Dermis lymphatic vessel endothelial cell (primary cell): ENCODE results near the gene SRSF11. TPM values are rescaled to one million over a fixed set of nuclear protein-coding genes. Genes with fewer than 3 reads are reported as not detected.

ENCODE experiments used
- total RNA-seq: library from RNA; depleted of rRNA; stranded (reverse); fragments of >200 nt; gene quantifications from 2 replicates; pipeline ENCODE4 v1.2.1, GENCODE V29; 2014

SRSF11 gene, protein sequence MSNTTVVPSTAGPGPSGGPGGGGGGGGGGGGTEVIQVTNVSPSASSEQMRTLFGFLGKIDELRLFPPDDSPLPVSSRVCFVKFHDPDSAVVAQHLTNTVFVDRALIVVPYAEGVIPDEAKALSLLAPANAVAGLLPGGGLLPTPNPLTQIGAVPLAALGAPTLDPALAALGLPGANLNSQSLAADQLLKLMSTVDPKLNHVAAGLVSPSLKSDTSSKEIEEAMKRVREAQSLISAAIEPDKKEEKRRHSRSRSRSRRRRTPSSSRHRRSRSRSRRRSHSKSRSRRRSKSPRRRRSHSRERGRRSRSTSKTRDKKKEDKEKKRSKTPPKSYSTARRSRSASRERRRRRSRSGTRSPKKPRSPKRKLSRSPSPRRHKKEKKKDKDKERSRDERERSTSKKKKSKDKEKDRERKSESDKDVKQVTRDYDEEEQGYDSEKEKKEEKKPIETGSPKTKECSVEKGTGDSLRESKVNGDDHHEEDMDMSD
- total RNA-seq: 98.5 and 116 TPM in 2 replicates

DNA sequence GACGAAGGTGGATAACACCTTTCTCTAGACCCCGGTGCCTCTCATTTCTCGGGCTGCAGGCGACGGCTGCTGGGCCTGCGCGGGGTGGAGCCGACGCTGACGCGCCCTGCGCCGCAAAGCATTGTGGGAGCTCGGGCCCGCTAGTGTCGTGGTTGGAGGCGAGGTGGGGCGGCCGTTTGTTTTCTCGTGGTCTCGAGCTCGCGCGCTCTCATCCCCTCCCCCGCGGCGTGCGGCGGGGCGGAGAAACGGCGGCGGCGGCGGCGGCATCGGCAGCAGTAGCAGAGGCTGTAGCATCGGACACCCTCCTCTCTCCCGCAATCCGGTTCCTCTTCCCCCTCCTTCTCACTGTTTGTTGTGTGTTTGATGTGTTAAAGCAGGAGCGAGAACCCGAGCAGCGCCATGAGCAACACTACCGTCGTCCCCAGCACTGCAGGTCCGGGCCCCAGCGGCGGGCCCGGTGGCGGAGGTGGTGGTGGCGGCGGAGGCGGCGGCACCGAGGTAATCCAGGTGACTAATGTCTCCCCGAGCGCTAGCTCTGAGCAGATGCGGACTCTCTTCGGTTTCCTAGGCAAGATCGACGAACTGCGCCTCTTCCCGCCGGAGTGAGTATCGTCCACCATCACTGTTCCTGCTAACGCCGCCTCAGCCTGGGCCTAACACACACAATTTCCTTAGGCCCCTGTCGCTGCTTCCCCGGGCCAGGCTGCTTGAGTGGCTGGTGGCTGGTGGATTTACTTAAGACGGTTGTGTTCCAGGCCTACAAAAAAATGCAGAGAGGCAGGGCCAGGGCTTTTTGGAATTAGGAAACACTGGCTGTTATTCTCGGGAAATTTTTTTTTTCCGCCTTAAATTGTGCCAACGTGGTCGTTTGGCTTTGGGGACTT, at the start of gene SRSF11:
Gene SRSF11 (plus strand): TSS at position 143 of the 884 bp plus-strand sequence. CDS start 257 bp downstream, at position 400.

DNA sequence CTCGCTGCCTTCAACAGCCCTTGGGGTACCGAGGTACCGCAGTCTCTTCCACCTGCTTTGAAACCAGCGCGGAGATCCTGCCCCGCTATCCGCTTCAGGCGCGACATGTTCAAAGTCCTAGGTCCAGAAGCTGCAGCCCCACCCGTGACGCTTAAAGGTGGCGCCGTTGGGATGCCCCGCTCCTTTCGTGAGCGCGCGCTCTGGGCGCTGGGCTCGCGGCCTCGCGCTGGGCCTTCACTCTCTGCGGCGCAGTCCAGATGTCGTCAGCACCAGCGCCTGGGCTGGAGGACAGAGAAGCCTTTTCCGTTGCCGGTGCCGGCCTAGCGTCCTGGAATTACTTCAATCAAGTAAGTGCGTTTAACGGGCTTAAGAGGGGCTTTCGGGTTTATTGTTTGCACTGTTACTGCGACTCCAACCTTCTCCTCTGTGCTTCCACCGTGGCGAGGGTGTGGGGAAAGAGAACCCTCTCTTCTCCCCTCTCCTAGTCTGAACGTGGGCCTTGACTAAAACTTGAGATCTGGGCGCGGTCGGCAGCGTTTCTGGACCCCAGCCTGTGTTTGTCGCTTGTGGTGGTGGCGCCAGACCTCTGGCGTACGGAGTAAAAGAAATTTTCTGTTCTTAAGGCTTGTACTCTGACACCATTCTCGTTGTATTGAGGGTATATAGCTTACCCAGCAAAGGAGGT, 15.6 kb upstream of the SRSF11 start, which contains the start of gene LRRC40:
Gene LRRC40 (minus strand): TSS at position 146 of the 685 bp plus-strand sequence. CDS start 39 bp downstream, at position 107.

Other genes starting within 250 kb of the SRSF11 start
- gene LRRC40, start 15.8 kb upstream of the SRSF11 start, total RNA-seq: 15.7 and 22.4 TPM in 2 replicates
- 26.1 and 28.2 TPM in 2 replicates for gene ANKRD13C, start 133.3 kb downstream of the SRSF11 start, total RNA-seq
- gene CTH, start 189.9 kb downstream of the SRSF11 start, total RNA-seq: 0.98 and 1.0 TPM in 2 replicates